ENCODE data around the gene JMJD8. TPM values are rescaled to one million over a fixed set of nuclear protein-coding genes. Genes with fewer than 3 reads are reported as not detected.

Gene JMJD8
- polyA plus RNA-seq, 1 donor (not counting 4 experiments of a cell fraction or from before 2014, with no cell fraction given), result 20.1 TPM

GRCh38 chr16:728890-729744 is 45.0 kb upstream of the JMJD8 start:
- FAIRE-seq, result no peak
- Histone ChIP-seq H3K9me1 (ENCODE audit: control insufficient read depth, extremely low read depth, insufficient read depth, low read length) (no peaks in the 10 kb centered on the region), H3K27me3 (ENCODE audit: control insufficient read depth, extremely low read depth, insufficient read depth, low read length) (no peaks in the 10 kb centered on the region), H2AFZ (ENCODE audit: control insufficient read depth, low read length) (no peak overlapping the region), H3K4me3 (ENCODE audit: control insufficient read depth in 2 of 3, extremely low read depth in 1 of 3, insufficient read depth in 2 of 3, low read depth in 1 of 3, low read length in 3 of 3) (no peak overlapping the region), H3K27ac (ENCODE audit: control insufficient read depth, insufficient read depth, low read length) (no peak overlapping the region), H3K4me2 (ENCODE audit: control insufficient read depth, extremely low read depth, insufficient read depth, low read depth, low read length) (no peak overlapping the region), H3K36me3 (ENCODE audit: control insufficient read depth in 2 of 2, extremely low read depth in 1 of 2, insufficient read depth in 2 of 2, low read length in 2 of 2) (peaks cover 9 to 15% of the 10 kb centered on the region in 2 experiments), H3K9ac (ENCODE audit: control insufficient read depth, extremely low read depth, insufficient read depth, low read length) (no peak overlapping the region), H3K9me3 (ENCODE audit: control insufficient read depth, low read depth, low read length) (no peaks in the 10 kb centered on the region), H3K79me2 (ENCODE audit: control insufficient read depth, insufficient read depth, low read length) (no peaks in the 10 kb centered on the region), H3K4me1 (ENCODE audit: control insufficient read depth, extremely low read depth, insufficient read depth, low read length) (peaks cover 4% of the 10 kb centered on the region), H4K20me1 (ENCODE audit: control insufficient read depth, extremely low read depth, insufficient read depth, low read length) (no peaks in the 10 kb centered on the region)
- dilution Hi-C loops (cut with MboI; ENCODE audit: extremely low pct_ligation_motif_present, low sequenced_read_pairs), result no loop called here
- no peak for DNase-seq (ENCODE audit: low read depth, low spot score)
- TF ChIP-seq EZH2 (IDR thresholded peaks at IDR 0.05; ENCODE audit: low read length) (no peak), CTCF (optimal IDR thresholded peaks at IDR 0.05 in 1 of 3, IDR thresholded peaks at IDR 0.05 in 1 of 3, conservative IDR thresholded peaks at IDR 0.05 in 1 of 3; ENCODE audit: extremely low read depth in 1 of 3, insufficient read depth in 2 of 3, low read length in 3 of 3) (no peak)

GRCh38 chr16:728131-728889 is 44.2 kb upstream of the JMJD8 start:
- no peak overlapping the region for H2AFZ ChIP-seq (ENCODE audit: control insufficient read depth, low read length)
- H3K4me3 ChIP-seq (ENCODE audit: control insufficient read depth in 2 of 3, extremely low read depth in 1 of 3, insufficient read depth in 2 of 3, low read depth in 1 of 3, low read length in 3 of 3), result peak overlapping the region in 2 of 3 experiments; percentile 32 to 77
- no peaks in the 10 kb centered on the region for H3K9me3 ChIP-seq (ENCODE audit: control insufficient read depth, low read depth, low read length)
- H3K27me3 ChIP-seq (ENCODE audit: control insufficient read depth, extremely low read depth, insufficient read depth, low read length), result no peaks in the 10 kb centered on the region
- H3K36me3 ChIP-seq (ENCODE audit: control insufficient read depth in 2 of 2, extremely low read depth in 1 of 2, insufficient read depth in 2 of 2, low read length in 2 of 2), result peaks cover 5 to 8% of the 10 kb centered on the region in 2 experiments
- TF ChIP-seq CTCF (optimal IDR thresholded peaks at IDR 0.05 in 1 of 3, IDR thresholded peaks at IDR 0.05 in 1 of 3, conservative IDR thresholded peaks at IDR 0.05 in 1 of 3; ENCODE audit: extremely low read depth in 1 of 3, insufficient read depth in 2 of 3, low read length in 3 of 3), result no peak
- TF ChIP-seq EZH2 (IDR thresholded peaks at IDR 0.05; ENCODE audit: low read length), result no peak
- FAIRE-seq (peak; percentile 41), DNase-seq (ENCODE audit: low read depth, low spot score) (no peak)
- no peak overlapping the region for H3K27ac ChIP-seq (ENCODE audit: control insufficient read depth, insufficient read depth, low read length)
- peak overlapping the region; percentile 60 for H3K4me2 ChIP-seq (ENCODE audit: control insufficient read depth, extremely low read depth, insufficient read depth, low read depth, low read length)
- no peaks in the 10 kb centered on the region for H3K79me2 ChIP-seq (ENCODE audit: control insufficient read depth, insufficient read depth, low read length)
- H3K9me1 ChIP-seq (ENCODE audit: control insufficient read depth, extremely low read depth, insufficient read depth, low read length), result no peaks in the 10 kb centered on the region
- dilution Hi-C loops (cut with MboI; ENCODE audit: extremely low pct_ligation_motif_present, low sequenced_read_pairs), result no loop called here
- H4K20me1 ChIP-seq (ENCODE audit: control insufficient read depth, extremely low read depth, insufficient read depth, low read length), result no peaks in the 10 kb centered on the region
- peaks cover 4% of the 10 kb centered on the region for H3K4me1 ChIP-seq (ENCODE audit: control insufficient read depth, extremely low read depth, insufficient read depth, low read length)
- H3K9ac ChIP-seq (ENCODE audit: control insufficient read depth, extremely low read depth, insufficient read depth, low read length), result peak overlapping the region; percentile 37

Measured in keratinocyte (primary cell).